Activated T-helper 2 cell treated with anti-CD3 and anti-CD28 coated beads, Interferon-gamma antibody, Interleukin-2, Interleukin-4, amounts not matched to agents 10 μg/mL and 5 μg/mL and 100 μg/mL, durations not matched to agents 14 hours and 24 hours and 36 hours (primary cell): Measurements from ENCODE around the gene GOLGA1. TPM values are rescaled to one million over a fixed set of nuclear protein-coding genes. Genes with fewer than 3 reads are reported as not detected.
"Not testable (repeated sequence)": the region's sequence is repeated elsewhere in the genome, so short reads cannot be mapped to it uniquely, and the experiment has no call there.

Experiments
- DNase-seq: peaks from one replicate; pipeline ENCODE4 v3.0.0; 2021; ENCODE audit warnings: low spot score
- H3K27ac Mint-ChIP-seq: one replicate; pipeline ENCODE4 v1.8.0; 2021; ENCODE audit warnings: mixed read lengths
- H3K27me3 Mint-ChIP-seq: one replicate; pipeline ENCODE4 v1.8.0; 2021; ENCODE audit warnings: low read depth, mixed read lengths
- H3K36me3 Mint-ChIP-seq: one replicate; pipeline ENCODE4 v1.8.0; 2021; ENCODE audit warnings: low read depth, mixed read lengths
- H3K4me1 Mint-ChIP-seq: one replicate; pipeline ENCODE4 v1.8.0; 2021; ENCODE audit warnings: low read depth, mixed read lengths
- H3K4me3 Mint-ChIP-seq: one replicate; pipeline ENCODE4 v1.8.0; 2021; ENCODE audit warnings: low read depth, mild to moderate bottlenecking, moderate library complexity, mixed read lengths
- H3K9me3 Mint-ChIP-seq: one replicate; pipeline ENCODE4 v1.8.0; 2021; ENCODE audit warnings: mixed read lengths
- intact Hi-C: fragments of 100-400 bp; cut with micrococcal nuclease; formaldehyde crosslinking; loops from one replicate; pipeline ENCODE4 v1.15.1; 2023
- total RNA-seq: library from RNA; stranded (reverse); gene quantifications from 2 replicates; pipeline ENCODE4 v1.2.3, GENCODE V29; 2022

Gene GOLGA1
- total RNA-seq, 1 donor from 2014 or later: 16.1 TPM

GRCh38 chr9:124849801-124850200, 91.1 kb downstream of the GOLGA1 start:
- no peaks in the 10 kb centered on the region for H3K9me3 Mint-ChIP-seq
- no peak for DNase-seq
- peaks cover 11% of the 10 kb centered on the region for H3K27me3 Mint-ChIP-seq
- no peak overlapping the region for H3K4me3 Mint-ChIP-seq
- H3K27ac Mint-ChIP-seq: no peak overlapping the region
- H3K36me3 Mint-ChIP-seq: no peaks in the 10 kb centered on the region
- intact Hi-C loops: loop anchor here (10.0 kb wide), 1 partner anchor 525 kb away; no protein-coding TSS in a partner anchor
- peaks cover 3% of the 10 kb centered on the region for H3K4me1 Mint-ChIP-seq

DNA sequence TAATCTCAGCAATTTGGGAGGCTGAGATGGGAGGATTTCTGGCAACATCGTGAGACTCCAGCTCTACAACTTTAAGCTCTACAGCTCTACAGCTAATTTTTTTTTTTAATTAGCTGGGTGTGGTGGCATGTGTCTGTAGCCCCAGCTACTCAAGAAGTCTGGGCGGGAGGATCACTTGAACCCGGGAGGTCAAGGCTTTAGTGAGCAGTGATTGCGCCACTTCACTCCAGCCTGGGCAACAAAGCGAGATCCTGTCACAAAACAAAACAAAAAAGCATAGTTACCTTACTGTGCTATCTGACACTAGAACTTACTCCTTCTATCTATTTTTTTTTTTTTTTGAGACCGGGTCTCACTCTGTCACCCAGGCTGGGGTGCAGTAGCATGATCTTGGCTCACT, 93.9 kb downstream of the GOLGA1 start:
- H3K27ac Mint-ChIP-seq: no peak overlapping the region

DNA sequence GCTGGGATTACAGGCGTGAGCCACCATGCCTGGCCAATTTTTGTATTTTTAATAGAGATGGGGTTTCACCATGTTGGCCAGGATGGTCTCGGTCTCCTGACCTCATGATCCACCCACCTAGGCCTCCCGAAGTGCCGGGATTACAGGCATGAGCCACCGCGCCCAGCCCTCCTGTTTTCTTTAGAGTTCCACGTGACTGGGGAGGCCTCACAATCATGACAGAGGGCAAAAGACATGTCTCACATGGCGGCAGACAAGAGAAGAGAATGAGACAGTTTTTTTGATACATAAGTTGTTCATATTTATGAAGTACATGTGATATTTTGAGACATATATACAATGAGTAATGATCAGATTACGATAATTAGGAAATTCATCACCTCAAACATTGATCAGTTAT, 94.4 kb downstream of the GOLGA1 start:
- intact Hi-C loops, H3K36me3 Mint-ChIP-seq, H3K27me3 Mint-ChIP-seq, DNase-seq, H3K9me3 Mint-ChIP-seq, H3K27ac Mint-ChIP-seq, H3K4me1 Mint-ChIP-seq, H3K4me3 Mint-ChIP-seq: not testable (repeated sequence)

More for the DNA sequence above, 93.9 kb downstream of the GOLGA1 start:
- Mint-ChIP-seq H3K27me3 (peaks cover 8% of the 10 kb centered on the region), H3K4me1 (no peaks in the 10 kb centered on the region), H3K9me3 (no peaks in the 10 kb centered on the region), H3K36me3 (no peaks in the 10 kb centered on the region), H3K4me3 (no peak overlapping the region)
- no peak for DNase-seq
- intact Hi-C loops: no loop called here

GRCh38 chr9:124844291-124844690, 96.6 kb downstream of the GOLGA1 start:
- no peaks in the 10 kb centered on the region for H3K36me3 Mint-ChIP-seq
- H3K27ac Mint-ChIP-seq: no peak overlapping the region
- DNase-seq: no peak
- no peak overlapping the region for H3K4me3 Mint-ChIP-seq
- intact Hi-C loops: no loop called here
- H3K9me3 Mint-ChIP-seq: no peaks in the 10 kb centered on the region
- peaks cover 2% of the 10 kb centered on the region for H3K27me3 Mint-ChIP-seq
- H3K4me1 Mint-ChIP-seq: no peaks in the 10 kb centered on the region

- Mint-ChIP-seq H3K36me3 (no peaks in the 10 kb centered on the region), H3K9me3 (no peaks in the 10 kb centered on the region), H3K27ac (no peak overlapping the region), H3K27me3 (peaks cover 2% of the 10 kb centered on the region), H3K4me1 (no peaks in the 10 kb centered on the region), H3K4me3 (no peak overlapping the region)
- DNase-seq: no peak
- intact Hi-C loops: no loop called here
These were observed 97.3 kb downstream of the GOLGA1 start for GRCh38 chr9:124843456-124844034.

GRCh38 chr9:124841075-124841821, 99.6 kb downstream of the GOLGA1 start:
- H3K36me3 Mint-ChIP-seq: no peaks in the 10 kb centered on the region
- DNase-seq: no peak
- no peak overlapping the region for H3K27ac Mint-ChIP-seq
- intact Hi-C loops: no loop called here
- H3K27me3 Mint-ChIP-seq: peaks cover 9% of the 10 kb centered on the region
- H3K4me3 Mint-ChIP-seq: no peak overlapping the region
- H3K9me3 Mint-ChIP-seq: no peaks in the 10 kb centered on the region
- no peaks in the 10 kb centered on the region for H3K4me1 Mint-ChIP-seq

DNA sequence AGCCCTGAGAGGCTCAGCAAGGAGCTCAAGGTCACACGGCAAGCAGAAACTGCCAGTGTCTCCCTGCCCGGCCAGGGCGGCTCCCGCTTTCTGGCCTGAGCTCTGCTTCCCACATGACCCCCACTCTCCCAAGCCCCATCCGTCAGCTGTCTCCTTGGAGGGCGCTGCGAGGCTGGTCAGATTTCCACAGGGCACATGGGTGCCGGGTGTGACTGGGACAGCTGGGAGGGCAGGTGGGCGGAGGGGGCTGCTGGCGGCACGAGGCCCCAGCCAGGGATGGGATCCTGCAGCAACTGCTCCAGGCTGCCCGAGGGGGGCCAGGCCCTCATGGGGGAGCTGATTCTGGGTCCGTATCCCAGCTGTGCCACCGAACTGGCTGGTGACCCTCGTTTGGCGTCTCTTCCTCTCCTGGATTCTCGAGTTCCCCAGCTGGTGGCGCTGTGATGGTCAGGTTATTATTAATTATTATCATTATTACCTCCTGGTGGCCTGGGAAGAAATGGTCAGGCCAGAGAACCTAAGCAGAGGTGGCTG, 100.5 kb downstream of the GOLGA1 start:
- H3K27me3 Mint-ChIP-seq: peaks cover 9% of the 10 kb centered on the region
- no peak overlapping the region for H3K4me3 Mint-ChIP-seq
- DNase-seq: no peak
- no peak overlapping the region for H3K27ac Mint-ChIP-seq
- no peaks in the 10 kb centered on the region for H3K36me3 Mint-ChIP-seq
- intact Hi-C loops: no loop called here
- no peaks in the 10 kb centered on the region for H3K4me1 Mint-ChIP-seq
- H3K9me3 Mint-ChIP-seq: no peaks in the 10 kb centered on the region

- intact Hi-C loops: no loop called here
- H3K27me3 Mint-ChIP-seq: peaks cover 9% of the 10 kb centered on the region
These were observed 101.1 kb downstream of the GOLGA1 start for GRCh38 chr9:124839612-124840299.

GRCh38 chr9:124838567-124839275, 102.2 kb downstream of the GOLGA1 start:
- DNase-seq, H3K36me3 Mint-ChIP-seq, H3K27me3 Mint-ChIP-seq, H3K27ac Mint-ChIP-seq, H3K4me1 Mint-ChIP-seq, H3K9me3 Mint-ChIP-seq, intact Hi-C loops, H3K4me3 Mint-ChIP-seq: not testable (repeated sequence)

More at GRCh38 chr9:124839612-124840299, 101.1 kb downstream of the GOLGA1 start:
- Mint-ChIP-seq H3K4me3 (no peak overlapping the region), H3K27ac (no peak overlapping the region), H3K9me3 (no peaks in the 10 kb centered on the region), H3K4me1 (no peaks in the 10 kb centered on the region), H3K36me3 (no peaks in the 10 kb centered on the region)
- DNase-seq: no peak

DNA sequence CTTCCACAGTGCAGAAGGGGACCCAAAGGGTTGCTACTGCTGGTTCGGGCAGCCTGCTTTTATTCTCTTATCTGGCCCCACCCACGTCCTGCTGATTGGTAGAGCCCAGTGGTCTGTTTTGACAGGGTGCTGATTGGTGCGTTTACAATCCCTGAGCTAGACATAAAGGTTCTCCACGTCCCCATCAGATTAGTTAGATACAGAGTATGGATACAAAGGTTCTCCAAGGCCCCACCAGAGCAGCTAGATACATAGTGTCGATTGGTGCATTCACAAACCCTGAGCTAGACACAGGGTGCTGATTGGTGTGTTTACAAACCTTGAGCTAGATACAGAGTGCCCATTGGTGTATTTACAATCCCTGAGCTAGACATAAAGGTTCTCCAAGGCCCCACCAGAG, 102.8 kb downstream of the GOLGA1 start:
- H3K27ac Mint-ChIP-seq, H3K4me1 Mint-ChIP-seq, DNase-seq, intact Hi-C loops, H3K27me3 Mint-ChIP-seq, H3K9me3 Mint-ChIP-seq, H3K4me3 Mint-ChIP-seq, H3K36me3 Mint-ChIP-seq: not testable (repeated sequence)

DNA sequence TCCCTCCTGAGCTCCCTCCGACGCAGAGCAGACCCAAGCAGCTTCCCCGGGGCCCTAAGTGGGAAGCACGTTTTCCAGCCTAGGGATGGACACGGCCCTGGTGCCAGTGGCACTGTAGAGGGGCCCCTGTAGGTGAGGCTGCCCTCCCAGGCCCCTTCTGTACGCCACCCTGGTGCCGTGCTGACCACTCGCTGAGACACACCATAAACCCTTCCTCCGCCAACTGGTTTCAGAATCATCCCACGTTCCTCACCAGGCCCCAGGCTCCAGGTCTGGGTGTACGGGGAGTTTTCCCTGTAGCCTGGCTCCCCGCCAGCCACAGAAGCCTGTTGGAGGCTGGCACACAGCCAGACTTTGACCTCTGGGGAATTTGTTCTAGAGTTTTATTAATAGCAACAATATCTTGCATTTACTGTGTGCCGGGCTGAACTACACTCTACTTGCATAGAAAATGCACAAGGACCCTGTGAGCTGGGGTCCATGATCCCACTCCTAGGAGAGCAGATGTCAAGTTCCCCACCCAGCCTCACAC, 105.8 kb downstream of the GOLGA1 start:
- no peaks in the 10 kb centered on the region for H3K36me3 Mint-ChIP-seq
- no peak overlapping the region for H3K27ac Mint-ChIP-seq
- intact Hi-C loops: no loop called here
- H3K27me3 Mint-ChIP-seq: peaks cover 9% of the 10 kb centered on the region
- DNase-seq: no peak
- no peaks in the 10 kb centered on the region for H3K4me1 Mint-ChIP-seq
- no peaks in the 10 kb centered on the region for H3K9me3 Mint-ChIP-seq
- no peak overlapping the region for H3K4me3 Mint-ChIP-seq

GRCh38 chr9:124834591-124834990, 106.3 kb downstream of the GOLGA1 start:
- no peak overlapping the region for H3K4me3 Mint-ChIP-seq
- no peaks in the 10 kb centered on the region for H3K4me1 Mint-ChIP-seq
- no peak for DNase-seq
- intact Hi-C loops: no loop called here
- H3K36me3 Mint-ChIP-seq: no peaks in the 10 kb centered on the region
- no peak overlapping the region for H3K27ac Mint-ChIP-seq
- peaks cover 9% of the 10 kb centered on the region for H3K27me3 Mint-ChIP-seq
- no peaks in the 10 kb centered on the region for H3K9me3 Mint-ChIP-seq
